Astrocyte of the cerebellum (primary cell): Measurements from ENCODE around the gene FBXO48.

ENCODE experiments used
- DNase-seq: peaks from one replicate; pipeline ENCODE4 v3.0.0-alpha.2; 2011; ENCODE audit warnings: low read depth
- H3K4me3 ChIP-seq: 2 replicates; pipeline ENCODE4 v1.5.1; 2011; ENCODE audit warnings: mild to moderate bottlenecking, low read depth, low read length, moderate library complexity
- CTCF ChIP-seq: IDR thresholded peaks from 2 replicates; pipeline ENCODE4 v1.5.1; 2012; ENCODE audit warnings: low read length, low read depth, moderate library complexity, mild to moderate bottlenecking; ENCODE audit errors: missing control alignments
- in situ Hi-C: cut with HindIII; loops from 2 replicates; pipeline ENCODE4 v1.10.0; 2017; ENCODE audit warnings: low sequenced_read_pairs

Gene FBXO48

GRCh38 chr2:68466361-68466777 lies 725 bp downstream of the FBXO48 start:
- in situ Hi-C loops, result no loop called here
- TF ChIP-seq CTCF, result peak; percentile 39
- H3K4me3 ChIP-seq, result peak overlapping the region; percentile 93
- peak; percentile 80 for DNase-seq

GRCh38 chr2:68465081-68465916 lies 1.8 kb downstream of the FBXO48 start:
- no peak for TF ChIP-seq CTCF
- no peak overlapping the region for H3K4me3 ChIP-seq

GRCh38 chr2:68464651-68465050 lies 2.4 kb downstream of the FBXO48 start:
- TF ChIP-seq CTCF, result no peak
- no peak for DNase-seq
- no peak overlapping the region for H3K4me3 ChIP-seq
- in situ Hi-C loops, result no loop called here

More at GRCh38 chr2:68465081-68465916, 1.8 kb downstream of the FBXO48 start:
- in situ Hi-C loops, result no loop called here
- no peak for DNase-seq

GRCh38 chr2:68463287-68463877 lies 3.7 kb downstream of the FBXO48 start:
- H3K4me3 ChIP-seq, result no peak overlapping the region
- peak; percentile 68 for TF ChIP-seq CTCF
- peak; percentile 44 for DNase-seq
- in situ Hi-C loops, result no loop called here

- in situ Hi-C loops, result no loop called here
- no peak for TF ChIP-seq CTCF
- no peak overlapping the region for H3K4me3 ChIP-seq
- no peak for DNase-seq
Observed at GRCh38 chr2:68458981-68459380, 8.1 kb downstream of the FBXO48 start.

GRCh38 chr2:68456198-68456597 lies 10.9 kb downstream of the FBXO48 start:
- H3K4me3 ChIP-seq, result no peak overlapping the region
- DNase-seq, result no peak
- no peak for TF ChIP-seq CTCF
- in situ Hi-C loops, result no loop called here
